PC-3 (cell line): Measurements from ENCODE around the gene TNS3. TPM values are rescaled to one million over a fixed set of nuclear protein-coding genes. Genes with fewer than 3 reads are reported as not detected.

Experiments used
- ATAC-seq: fragments of 200-7000 bp; cut with Tn5 transposase; 2 replicates; pipeline ENCODE4 v1.9.1; 2020; ENCODE audit warnings: mild to moderate bottlenecking, moderate library complexity
- BruUV-seq: library from RNA; stranded (reverse); fragments of 400-500 nt; replicated peaks from 2 replicates; lab custom pipeline; 2021; lab: Mats Ljungman, UMichigan
- CTCF ChIA-PET: fragments of 300-600 bp; sonication (Branson Sonifier 250); formaldehyde crosslinking; loops from one replicate; lab custom pipeline; 2022; ENCODE audit warnings: antibody characterized with exemption; lab: Charles Lee
- POLR2A ChIA-PET: fragments of 300-600 bp; sonication (Branson Sonifier 250); formaldehyde crosslinking; loops from one replicate; lab custom pipeline; 2022; ENCODE audit warnings: antibody characterized with exemption; ENCODE audit not compliant: unreplicated experiment; lab: Charles Lee
- DNase-seq: peaks from one replicate; pipeline ENCODE4 v3.0.0-alpha.2; 2015
- H2AFZ ChIP-seq: fragments of 300-600 bp; sonication (generic); 2 replicates; pipeline ENCODE4 v1.6.0; 2016; ENCODE audit warnings: antibody characterized with exemption, low read length
- H3F3A ChIP-seq: fragments of 300-600 bp; sonication (generic); one replicate; pipeline ENCODE4 v1.6.0; 2017; ENCODE audit warnings: antibody characterized with exemption, low read length, control low read depth, mild to moderate bottlenecking; ENCODE audit not compliant: unreplicated experiment
- H3K27ac ChIP-seq: fragments of 300-600 bp; sonication (generic); 2 replicates; pipeline ENCODE4 v1.5.1; 2016; ENCODE audit warnings: mild to moderate bottlenecking, low read length
- H3K27me3 ChIP-seq: fragments of 300-600 bp; sonication (generic); 2 replicates; pipeline ENCODE4 v1.6.1; 2016; ENCODE audit warnings: low read length, mixed read lengths
- H3K36me3 ChIP-seq: fragments of 300-600 bp; sonication (generic); 2 replicates; pipeline ENCODE4 v1.6.1; 2016; ENCODE audit warnings: low read depth, mixed run types, low read length, mixed read lengths
- H3K4me1 ChIP-seq: fragments of 300-600 bp; sonication (generic); 2 replicates; pipeline ENCODE4 v1.5.1; 2016; ENCODE audit warnings: low read length; ENCODE audit not compliant: insufficient read depth
- H3K4me2 ChIP-seq: fragments of 300-600 bp; sonication (generic); 2 replicates; pipeline ENCODE4 v1.6.0; 2016; ENCODE audit warnings: low read length
- H3K4me3 ChIP-seq: fragments of 300-600 bp; sonication (generic); 2 replicates; pipeline ENCODE4 v1.5.1; 2016; ENCODE audit warnings: mild to moderate bottlenecking, low read length, mixed read lengths
- H3K79me2 ChIP-seq: fragments of 300-600 bp; sonication (generic); 2 replicates; pipeline ENCODE4 v1.6.1; 2017; ENCODE audit warnings: low read length, mixed read lengths
- H3K9ac ChIP-seq: fragments of 300-600 bp; sonication (generic); 2 replicates; pipeline ENCODE4 v1.6.0; 2016; ENCODE audit warnings: mild to moderate bottlenecking, low read length
- H3K9me2 ChIP-seq: fragments of 300-600 bp; sonication (generic); replicated peaks from 2 replicates; pipeline ENCODE4 v1.6.1; 2016; ENCODE audit warnings: mixed run types, low read length, mixed read lengths
- H3K9me3 ChIP-seq: fragments of 300-600 bp; sonication (generic); 2 replicates; pipeline ENCODE4 v1.6.1; 2016; ENCODE audit warnings: low read length, mixed read lengths
- H4K20me1 ChIP-seq: fragments of 300-600 bp; sonication (generic); 2 replicates; pipeline ENCODE4 v1.6.1; 2016; ENCODE audit warnings: low read length, mixed read lengths
- CTCF ChIP-seq: fragments of 300-600 bp; sonication (generic); conservative IDR thresholded peaks from 2 replicates; pipeline ENCODE4 v1.5.1; 2017; ENCODE audit warnings: antibody characterized with exemption, low read depth, mild to moderate bottlenecking, low read length
- EZH2 ChIP-seq: fragments of 300-600 bp; sonication (generic); IDR thresholded peaks from one replicate; pipeline ENCODE4 v1.6.1; 2017; ENCODE audit warnings: antibody characterized with exemption, mild to moderate bottlenecking, low read length; ENCODE audit not compliant: unreplicated experiment
- EZH2phosphoT487 ChIP-seq: fragments of 300-600 bp; sonication (generic); IDR thresholded peaks from 2 replicates; pipeline ENCODE4 v1.6.1; 2018; ENCODE audit warnings: mild to moderate bottlenecking, antibody characterized with exemption, low read length, borderline replicate concordance
- intact Hi-C: fragments of 100-400 bp; cut with micrococcal nuclease; formaldehyde crosslinking; loops from 2 replicates; pipeline ENCODE4 v1.9.0; 2023
- total RNA-seq: library from RNA; depleted of rRNA; stranded (reverse); fragments of >200 nt; gene quantifications from 2 replicates; pipeline ENCODE4 v1.2.3, GENCODE V29; 2014

The TNS3 gene
- total RNA-seq, 1 experiment from 2014 or later = 72.3 TPM

- H4K20me1 ChIP-seq = no peaks in the 10 kb centered on the region
- H2AFZ ChIP-seq = no peak overlapping the region
- no peak overlapping the region for H3K9ac ChIP-seq
- no peaks in the 10 kb centered on the region for H3K9me2 ChIP-seq
- CTCF ChIA-PET = no interaction called here
- peaks cover 31% of the 10 kb centered on the region; the same call in 1 of the 2 replicates for H3K36me3 ChIP-seq
- H3F3A ChIP-seq = no peaks in the 10 kb centered on the region
- DNase-seq (no peak), ATAC-seq (no peak; the same call in 1 of the 2 replicates)
- no peak overlapping the region for H3K27ac ChIP-seq
- H3K79me2 ChIP-seq = no peaks in the 10 kb centered on the region
- H3K4me2 ChIP-seq = no peak overlapping the region
- H3K9me3 ChIP-seq = no peaks in the 10 kb centered on the region
- no peaks in the 10 kb centered on the region for H3K4me1 ChIP-seq
- H3K27me3 ChIP-seq = no peaks in the 10 kb centered on the region
- no TSS peak for BruUV-seq
- intact Hi-C loops = loop anchor here (5.0 kb wide), 1 partner anchor 71 kb away; no protein-coding TSS in a partner anchor
- TF ChIP-seq CTCF (no peak), EZH2phosphoT487 (no peak), EZH2 (no peak)
- POLR2A ChIA-PET = no interaction called here
- H3K4me3 ChIP-seq = no peak overlapping the region
These were observed 243.9 kb downstream of the TNS3 start for GRCh38 chr7:47338026-47338425.

DNA sequence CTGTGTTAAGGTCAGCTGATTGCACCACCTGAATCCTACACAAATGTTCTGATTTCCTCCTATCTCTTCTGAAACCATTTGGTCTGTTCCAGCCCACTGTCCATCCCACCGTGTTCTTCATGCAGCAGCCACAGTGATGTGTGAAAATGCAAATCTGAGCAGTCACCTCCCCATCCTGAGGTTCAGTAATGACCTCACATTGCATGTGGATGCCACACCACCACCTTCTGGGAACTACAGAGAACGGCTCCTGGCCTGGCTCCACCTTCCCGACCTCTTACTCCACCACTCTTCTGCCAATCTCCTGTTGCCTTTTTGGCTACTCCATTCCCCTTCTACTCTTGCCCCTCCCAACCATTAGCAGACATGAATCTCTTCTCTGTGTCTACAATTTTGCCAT is 244.4 kb downstream of the TNS3 start:
- Histone ChIP-seq H4K20me1 (no peaks in the 10 kb centered on the region), H2AFZ (no peak overlapping the region), H3K4me1 (no peaks in the 10 kb centered on the region), H3K79me2 (no peaks in the 10 kb centered on the region), H3K36me3 (peaks cover 26% of the 10 kb centered on the region; the same call in 1 of the 2 replicates), H3K27ac (no peak overlapping the region), H3K9me3 (no peaks in the 10 kb centered on the region), H3K27me3 (no peaks in the 10 kb centered on the region), H3K4me3 (no peak overlapping the region), H3K9ac (no peak overlapping the region), H3K4me2 (no peak overlapping the region), H3F3A (no peaks in the 10 kb centered on the region), H3K9me2 (no peaks in the 10 kb centered on the region)
- BruUV-seq = no TSS peak
- intact Hi-C loops = loop anchor here (5.0 kb wide), 1 partner anchor 70 kb away; no protein-coding TSS in a partner anchor
- POLR2A ChIA-PET = no interaction called here
- no peak for DNase-seq
- ATAC-seq = peak; percentile 30; the same call in 1 of the 2 replicates
- CTCF ChIA-PET = no interaction called here
- TF ChIP-seq CTCF (0 out of 2 replicates have a peak, but pooled peaks have one; percentile 16), EZH2phosphoT487 (no peak), EZH2 (no peak)
